Measurements from ENCODE around the gene TMPRSS6. TPM values are rescaled to one million over a fixed set of nuclear protein-coding genes. Genes with fewer than 3 reads are reported as not detected.

Gene TMPRSS6
- total RNA-seq, 1 experiment from 2014 or later, result 0.39 TPM

DNA sequence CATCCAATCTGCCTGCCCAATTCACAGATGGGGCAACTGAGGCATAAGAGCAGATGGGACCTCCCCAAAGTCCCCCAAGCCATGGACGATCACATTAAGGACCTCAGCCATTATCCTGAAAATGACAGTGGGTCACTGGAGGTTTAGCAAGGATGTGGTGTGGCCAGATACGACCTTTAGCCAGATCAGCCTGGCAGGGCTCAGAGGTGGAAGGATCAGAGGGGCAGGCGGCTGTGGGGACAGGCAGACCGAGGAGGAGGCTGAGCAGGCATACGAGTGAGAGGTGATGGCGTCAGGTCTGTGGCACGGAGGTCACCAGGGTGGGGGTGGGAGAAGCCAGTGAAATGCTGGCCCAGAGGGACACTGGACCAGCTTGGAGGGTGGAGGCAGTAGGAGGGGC lies 14.1 kb upstream of the TMPRSS6 start (continued):
- TF ChIP-seq ZFX (IDR thresholded peaks at IDR 0.05) (no peak), SRF (IDR thresholded peaks at IDR 0.05; ENCODE audit: low read depth) (no peak), FOSL1 (IDR thresholded peaks at IDR 0.05; ENCODE audit: low read depth) (no peak), EZH2 (IDR thresholded peaks at IDR 0.05) (no peak), ELF1 (IDR thresholded peaks at IDR 0.05; ENCODE audit: borderline replicate concordance, low read depth) (no peak), YY1 (IDR thresholded peaks at IDR 0.05; ENCODE audit: extremely low read depth, insufficient replicate concordance, low read depth, low read length) (no peak)
- TF ChIP-seq, protein P1, sequence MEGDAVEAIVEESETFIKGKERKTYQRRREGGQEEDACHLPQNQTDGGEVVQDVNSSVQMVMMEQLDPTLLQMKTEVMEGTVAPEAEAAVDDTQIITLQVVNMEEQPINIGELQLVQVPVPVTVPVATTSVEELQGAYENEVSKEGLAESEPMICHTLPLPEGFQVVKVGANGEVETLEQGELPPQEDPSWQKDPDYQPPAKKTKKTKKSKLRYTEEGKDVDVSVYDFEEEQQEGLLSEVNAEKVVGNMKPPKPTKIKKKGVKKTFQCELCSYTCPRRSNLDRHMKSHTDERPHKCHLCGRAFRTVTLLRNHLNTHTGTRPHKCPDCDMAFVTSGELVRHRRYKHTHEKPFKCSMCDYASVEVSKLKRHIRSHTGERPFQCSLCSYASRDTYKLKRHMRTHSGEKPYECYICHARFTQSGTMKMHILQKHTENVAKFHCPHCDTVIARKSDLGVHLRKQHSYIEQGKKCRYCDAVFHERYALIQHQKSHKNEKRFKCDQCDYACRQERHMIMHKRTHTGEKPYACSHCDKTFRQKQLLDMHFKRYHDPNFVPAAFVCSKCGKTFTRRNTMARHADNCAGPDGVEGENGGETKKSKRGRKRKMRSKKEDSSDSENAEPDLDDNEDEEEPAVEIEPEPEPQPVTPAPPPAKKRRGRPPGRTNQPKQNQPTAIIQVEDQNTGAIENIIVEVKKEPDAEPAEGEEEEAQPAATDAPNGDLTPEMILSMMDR (IDR thresholded peaks at IDR 0.05 in 2 of 3, conservative IDR thresholded peaks at IDR 0.05 in 1 of 3; ENCODE audit: borderline replicate concordance in 1 of 3, insufficient read depth in 1 of 3, low read depth in 2 of 3, low read length in 2 of 3), result no peak

DNA sequence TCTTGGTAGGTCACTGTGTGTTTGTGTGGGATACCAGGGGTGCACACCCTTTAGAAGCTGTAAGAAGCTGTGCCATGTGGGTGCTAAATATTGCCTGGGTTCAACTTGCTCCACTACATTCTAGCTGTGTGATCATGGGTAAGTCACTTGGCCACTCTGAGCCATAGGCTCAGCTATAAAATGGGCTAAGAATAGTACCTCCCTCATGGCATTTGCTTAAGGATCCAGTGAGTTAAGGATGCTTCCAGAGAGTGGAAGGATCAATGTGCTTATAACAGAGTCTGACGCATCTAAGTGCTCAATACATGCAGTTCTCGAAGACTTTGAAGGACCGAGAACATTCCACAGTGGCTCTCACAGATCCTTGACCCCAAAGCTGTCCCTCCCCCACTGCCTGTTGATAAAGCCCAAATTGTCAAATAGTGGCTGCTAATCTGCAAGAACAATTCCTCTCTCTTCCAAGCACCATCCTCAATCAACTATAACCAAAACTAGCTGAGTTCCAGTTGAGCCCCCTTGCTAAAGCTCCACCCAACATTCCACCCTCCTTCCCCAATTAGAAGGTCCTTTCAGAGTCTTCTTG lies 13.2 kb upstream of the TMPRSS6 start:
- CTCF ChIA-PET, result no interaction called here
- Histone ChIP-seq H3K4me1 (ENCODE audit: control insufficient read depth in 1 of 2, insufficient read depth in 2 of 2, low read length in 2 of 2) (peaks cover 0 to 23% of the 10 kb centered on the region in 2 experiments; a peak in 2 of 4 replicates), H3K36me3 (ENCODE audit: control insufficient read depth in 1 of 2, insufficient read depth in 2 of 2, low read length in 2 of 2) (no peaks in the 10 kb centered on the region), H3K79me2 (ENCODE audit: insufficient read depth, low read length) (no peaks in the 10 kb centered on the region), H4K20me1 (ENCODE audit: insufficient read depth) (no peaks in the 10 kb centered on the region), H3K4me3 (replicated peaks in 1 of 2; ENCODE audit: low read depth in 1 of 2, low read length in 2 of 2) (no peak overlapping the region), H3K9me3 (ENCODE audit: control insufficient read depth in 1 of 2, insufficient read depth in 1 of 2, low read depth in 1 of 2, low read length in 2 of 2) (no peaks in the 10 kb centered on the region), H3K27me3 (ENCODE audit: insufficient read depth, low read length) (no peaks in the 10 kb centered on the region), H3K9me2 (ENCODE audit: insufficient read depth) (no peaks in the 10 kb centered on the region), H3K9ac (ENCODE audit: low read length) (no peak overlapping the region), H2AFZ (ENCODE audit: low read depth, low read length, poor library complexity, severe bottlenecking) (no peak overlapping the region), H3K27ac (ENCODE audit: low read depth, low read length) (no peak overlapping the region), H3K4me2 (ENCODE audit: low read length) (no peak overlapping the region)
- RAD21 ChIA-PET (ENCODE audit: low non-redundant PET in 1 of 2, low total read pairs in 2 of 2, uncharacterized antibody in 2 of 2, unreplicated experiment in 2 of 2), result no interaction called here
- no peak for ATAC-seq
- no peak for DNase-seq (ENCODE audit: low read depth, low spot score)
- intact Hi-C loops (cut with micrococcal nuclease), result no loop called here
- no peak for TF ChIP-seq POLR2A (IDR thresholded peaks at IDR 0.05; ENCODE audit: borderline replicate concordance, extremely low read depth, insufficient read depth, insufficient read length)
- no peak for TF ChIP-seq SIN3A (IDR thresholded peaks at IDR 0.05; ENCODE audit: low read depth)
- no peak for TF ChIP-seq ATF3 (IDR thresholded peaks at IDR 0.05)
- no peak for TF ChIP-seq EZH2 (IDR thresholded peaks at IDR 0.05)
- no peak for TF ChIP-seq JUND (IDR thresholded peaks at IDR 0.05)
- no peak for TF ChIP-seq ZBTB33 (IDR thresholded peaks at IDR 0.05; ENCODE audit: extremely low read depth, insufficient replicate concordance, low read length)
- TF ChIP-seq FOSL1 (IDR thresholded peaks at IDR 0.05; ENCODE audit: low read depth), result no peak
- TF ChIP-seq, protein P1 (IDR thresholded peaks at IDR 0.05 in 2 of 3, conservative IDR thresholded peaks at IDR 0.05 in 1 of 3; ENCODE audit: borderline replicate concordance in 1 of 3, insufficient read depth in 1 of 3, low read depth in 2 of 3, low read length in 2 of 3), result no peak
- TF ChIP-seq CBX3 (IDR thresholded peaks at IDR 0.05; ENCODE audit: low read depth), result no peak
- no peak for TF ChIP-seq ZFX (IDR thresholded peaks at IDR 0.05)
- TF ChIP-seq CEBPB (IDR thresholded peaks at IDR 0.05; ENCODE audit: low read depth), result no peak
- TF ChIP-seq YY1 (IDR thresholded peaks at IDR 0.05; ENCODE audit: extremely low read depth, insufficient replicate concordance, low read depth, low read length), result no peak
- no peak for TF ChIP-seq ELF1 (IDR thresholded peaks at IDR 0.05; ENCODE audit: borderline replicate concordance, low read depth)
- POLR2A ChIA-PET, result no interaction called here
- no TSS peak for BruUV-seq (replicated peaks)

Data from HCT116 (cell line).